ENCODE results near the gene CCDC141.

GRCh38 chr2:178949151-178949550 is 100.8 kb downstream of the CCDC141 start:
- TF ChIP-seq ISL1 (CRISPR knock-in tag; IDR thresholded peaks at IDR 0.05) (no peak), POU6F1 (CRISPR knock-in tag; IDR thresholded peaks at IDR 0.05; ENCODE audit: borderline replicate concordance, low read depth) (no peak), ZNF565 (CRISPR knock-in tag; conservative IDR thresholded peaks at IDR 0.05; ENCODE audit: low read depth) (no peak), OSR1 (CRISPR knock-in tag; IDR thresholded peaks at IDR 0.05) (no peak), PATZ1 (CRISPR knock-in tag; IDR thresholded peaks at IDR 0.05; ENCODE audit: borderline replicate concordance) (no peak), ZC3H10 (CRISPR knock-in tag; IDR thresholded peaks at IDR 0.05) (no peak), TSHZ2 (CRISPR knock-in tag; IDR thresholded peaks at IDR 0.05) (no peak), CREB5 (CRISPR knock-in tag; IDR thresholded peaks at IDR 0.05; ENCODE audit: low read depth) (no peak), TCF4 (CRISPR knock-in tag; IDR thresholded peaks at IDR 0.05; ENCODE audit: borderline replicate concordance) (no peak), CSDC2 (CRISPR knock-in tag; IDR thresholded peaks at IDR 0.05) (no peak), ZNF70 (CRISPR knock-in tag; IDR thresholded peaks at IDR 0.05) (no peak), RARB (CRISPR knock-in tag; IDR thresholded peaks at IDR 0.05) (no peak), ZFP30 (CRISPR knock-in tag; IDR thresholded peaks at IDR 0.05) (no peak), ARNTL (CRISPR knock-in tag; IDR thresholded peaks at IDR 0.05; ENCODE audit: borderline replicate concordance, low read depth) (no peak)
